Endothelial cell of umbilical vein (primary cell): Measurements from ENCODE around the gene CHD9.

Source experiments
- EZH2 ChIP-seq: IDR thresholded peaks from 2 replicates; pipeline ENCODE4 v1.6.1; 2012; ENCODE audit warnings: borderline replicate concordance, low read depth, mild to moderate bottlenecking, moderate library complexity, low read length, inconsistent platforms; ENCODE audit not compliant: severe bottlenecking
- POLR2AphosphoS5 ChIP-seq: IDR thresholded peaks from 2 replicates; pipeline ENCODE4 v1.6.1; 2012; ENCODE audit warnings: low read depth, mild to moderate bottlenecking, control low read depth, low read length, moderate library complexity; ENCODE audit not compliant: insufficient read depth
- TF ChIP-seq, protein P1 (sequence below), 2 donors: IDR thresholded peaks; 1 replicate in 1 of 2; 2 replicates in 1 of 2; pipeline ENCODE4 v1.5.1; 2011; ENCODE audit warnings: low read length in 2 of 2, mild to moderate bottlenecking in 2 of 2, moderate library complexity in 2 of 2, control low read depth in 1 of 2, inconsistent platforms in 1 of 2, low read depth in 1 of 2; ENCODE audit not compliant: insufficient read depth in 1 of 2; ENCODE audit errors: extremely low read depth in 1 of 2

DNA sequence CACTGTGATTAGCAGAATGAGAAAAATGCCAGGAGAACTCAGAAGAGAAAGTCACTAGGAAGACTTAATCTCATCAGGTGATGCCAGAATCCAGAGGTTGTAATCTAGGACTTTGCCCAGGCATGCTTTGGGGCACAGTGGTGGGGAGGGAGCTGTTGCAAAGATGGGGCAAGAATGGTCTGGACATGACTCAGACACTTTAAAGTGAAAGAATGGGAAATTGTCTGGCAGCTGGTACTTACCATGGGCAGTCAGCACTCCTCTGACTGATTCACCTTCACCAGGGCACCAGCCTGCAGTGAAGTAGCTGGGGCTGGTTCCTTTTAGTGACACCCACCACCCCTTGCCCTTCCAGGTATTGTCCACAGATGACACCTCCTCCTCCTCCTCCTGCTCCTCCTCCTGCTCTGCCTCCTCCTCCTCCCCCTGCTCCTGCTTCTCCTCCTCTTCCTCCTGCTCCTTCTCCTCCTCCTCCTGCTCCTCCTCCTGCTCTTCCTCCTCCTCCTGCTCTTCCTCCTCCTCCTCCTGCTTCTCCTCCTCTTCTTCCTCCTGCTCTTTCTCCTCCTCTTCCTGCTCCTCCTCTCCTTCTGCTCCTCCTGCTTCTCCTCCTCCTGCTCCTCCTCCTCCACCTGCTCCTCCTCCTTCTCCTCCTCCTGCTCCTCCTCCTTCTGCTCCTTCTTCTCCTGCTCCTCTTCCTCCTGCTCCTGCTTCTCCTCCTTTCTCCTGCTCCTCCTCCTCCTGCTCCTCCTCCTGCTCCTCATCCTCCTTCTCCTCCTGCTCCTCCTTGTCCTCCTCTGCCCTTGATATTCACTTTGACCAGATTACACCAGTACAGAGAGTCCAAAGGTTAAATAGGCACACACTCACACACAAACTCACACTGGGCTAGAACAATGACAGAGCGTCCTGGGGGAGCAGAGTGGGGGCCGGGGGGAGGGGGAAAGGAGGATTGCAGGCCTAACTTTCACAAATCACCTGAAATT lies 2.0 kb upstream of the CHD9 start, which contains the start of gene CHD9NB:
- TF ChIP-seq, protein P1, sequence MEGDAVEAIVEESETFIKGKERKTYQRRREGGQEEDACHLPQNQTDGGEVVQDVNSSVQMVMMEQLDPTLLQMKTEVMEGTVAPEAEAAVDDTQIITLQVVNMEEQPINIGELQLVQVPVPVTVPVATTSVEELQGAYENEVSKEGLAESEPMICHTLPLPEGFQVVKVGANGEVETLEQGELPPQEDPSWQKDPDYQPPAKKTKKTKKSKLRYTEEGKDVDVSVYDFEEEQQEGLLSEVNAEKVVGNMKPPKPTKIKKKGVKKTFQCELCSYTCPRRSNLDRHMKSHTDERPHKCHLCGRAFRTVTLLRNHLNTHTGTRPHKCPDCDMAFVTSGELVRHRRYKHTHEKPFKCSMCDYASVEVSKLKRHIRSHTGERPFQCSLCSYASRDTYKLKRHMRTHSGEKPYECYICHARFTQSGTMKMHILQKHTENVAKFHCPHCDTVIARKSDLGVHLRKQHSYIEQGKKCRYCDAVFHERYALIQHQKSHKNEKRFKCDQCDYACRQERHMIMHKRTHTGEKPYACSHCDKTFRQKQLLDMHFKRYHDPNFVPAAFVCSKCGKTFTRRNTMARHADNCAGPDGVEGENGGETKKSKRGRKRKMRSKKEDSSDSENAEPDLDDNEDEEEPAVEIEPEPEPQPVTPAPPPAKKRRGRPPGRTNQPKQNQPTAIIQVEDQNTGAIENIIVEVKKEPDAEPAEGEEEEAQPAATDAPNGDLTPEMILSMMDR (IDR thresholded peaks at IDR 0.05; ENCODE audit: extremely low read depth in 1 of 2, insufficient read depth in 1 of 2, low read depth in 1 of 2, low read length in 2 of 2), result no peak
- TF ChIP-seq POLR2AphosphoS5 (peak; percentile 76), EZH2 (no peak)
